Endothelial cell of umbilical vein (primary cell): ENCODE measurements around the gene TMEFF1. TPM values are rescaled to one million over a fixed set of nuclear protein-coding genes. Genes with fewer than 3 reads are reported as not detected.
A peak's percentile ranks its signal among the peaks of the same experiment; 100 is the strongest.

Experiments used
- BruUV-seq: library from RNA; stranded (reverse); fragments of 400-500 nt; replicated peaks from 2 replicates; lab custom pipeline; 2021; lab: Mats Ljungman, UMichigan
- CTCF ChIA-PET: fragments of 300-600, 350-600 bp; sonication (Branson Sonifier 250); formaldehyde crosslinking; loops from one replicate; lab custom pipeline; 2021; ENCODE audit warnings: antibody characterized with exemption, inconsistent platforms; lab: Charles Lee
- POLR2A ChIA-PET: fragments of 300-600, 350-600 bp; sonication (Branson Sonifier 250); formaldehyde crosslinking; loops from one replicate; lab custom pipeline; 2021; ENCODE audit warnings: antibody characterized with exemption, inconsistent platforms; lab: Charles Lee
- DNase-seq: peaks from one replicate; pipeline ENCODE4 v3.0.0-alpha.2; 2011; ENCODE audit warnings: low read depth, low spot score
- FAIRE-seq: peaks from 2 replicates; lab custom pipeline; 2011; peaks lifted over from hg19 to GRCh38; lab: Jason Lieb, UNC
- H2AFZ ChIP-seq: 2 replicates; pipeline ENCODE4 v1.6.0; 2012; ENCODE audit warnings: low read depth, low read length, control low read depth, inconsistent platforms
- H3K27ac ChIP-seq: 2 replicates; pipeline ENCODE4 v1.5.1; 2011; ENCODE audit warnings: low read depth, mild to moderate bottlenecking, control low read depth, low read length, moderate library complexity; ENCODE audit not compliant: insufficient read depth
- H3K27me3 ChIP-seq, 2 experiments: 2 replicates each; pipeline versions ENCODE4 v1.6.0 to v1.6.1; 2011; ENCODE audit warnings: low read length in 2 of 2, mixed read lengths in 1 of 2; ENCODE audit not compliant: control insufficient read depth in 2 of 2, insufficient read depth in 2 of 2
- H3K36me3 ChIP-seq, 2 experiments: 2 replicates in 1 of 2; 3 replicates in 1 of 2; pipeline ENCODE4 v1.5.1; 2011; ENCODE audit warnings: low read length in 2 of 2, mild to moderate bottlenecking in 1 of 2, moderate library complexity in 1 of 2; ENCODE audit not compliant: control insufficient read depth in 2 of 2, insufficient read depth in 2 of 2; ENCODE audit errors: extremely low read depth in 1 of 2
- H3K4me1 ChIP-seq: 3 replicates; pipeline ENCODE4 v1.5.1; 2011; ENCODE audit warnings: mild to moderate bottlenecking, low read length; ENCODE audit not compliant: control insufficient read depth, insufficient read depth; ENCODE audit errors: extremely low read depth
- H3K4me2 ChIP-seq: 2 replicates; pipeline ENCODE4 v1.6.1; 2011; ENCODE audit warnings: low read length, control low read depth, mixed read lengths; ENCODE audit not compliant: insufficient read depth
- H3K4me3 ChIP-seq, 3 experiments: fragments of 200-600 bp in 1 of 3; sonication (generic), shearing (Covaris generic) in 1 of 3; replicated peaks in 1 of 3; 2 replicates each; pipeline ENCODE4 v1.5.1; 2011 to 2016; ENCODE audit warnings: control low read depth in 3 of 3, low read length in 3 of 3, mild to moderate bottlenecking in 2 of 3, inconsistent platforms in 1 of 3, low read depth in 1 of 3, moderate library complexity in 1 of 3; ENCODE audit not compliant: insufficient read depth in 1 of 3
- H3K79me2 ChIP-seq: 2 replicates; pipeline ENCODE4 v1.6.0; 2012; ENCODE audit warnings: low read length, inconsistent platforms; ENCODE audit not compliant: control insufficient read depth, insufficient read depth
- H3K9ac ChIP-seq: replicated peaks from 2 replicates; pipeline ENCODE3; 2011; ENCODE audit warnings: low read length, control low read depth; ENCODE audit not compliant: insufficient read depth; ENCODE audit errors: extremely low read depth
- H3K9me1 ChIP-seq: replicated peaks from 3 replicates; pipeline ENCODE4 v1.6.0; 2011; ENCODE audit warnings: mild to moderate bottlenecking, low read length; ENCODE audit not compliant: control insufficient read depth, insufficient read depth; ENCODE audit errors: extremely low read depth
- H3K9me3 ChIP-seq: replicated peaks from 2 replicates; pipeline ENCODE4 v1.5.1; 2012; ENCODE audit warnings: low read length, inconsistent platforms; ENCODE audit not compliant: control insufficient read depth, insufficient read depth
- H4K20me1 ChIP-seq: replicated peaks from 2 replicates; pipeline ENCODE3; 2011; ENCODE audit warnings: mild to moderate bottlenecking, low read length; ENCODE audit not compliant: control insufficient read depth, insufficient read depth; ENCODE audit errors: extremely low read depth
- CTCF ChIP-seq, 2 donors: IDR thresholded peaks; 1 replicate in 1 of 2; 2 replicates in 1 of 2; pipeline ENCODE4 v1.5.1; 2011; ENCODE audit warnings: low read length in 2 of 2, mild to moderate bottlenecking in 2 of 2, moderate library complexity in 2 of 2, control low read depth in 1 of 2, inconsistent platforms in 1 of 2, low read depth in 1 of 2; ENCODE audit not compliant: insufficient read depth in 1 of 2; ENCODE audit errors: extremely low read depth in 1 of 2
- EZH2 ChIP-seq: IDR thresholded peaks from 2 replicates; pipeline ENCODE4 v1.6.1; 2012; ENCODE audit warnings: borderline replicate concordance, low read depth, mild to moderate bottlenecking, moderate library complexity, low read length, inconsistent platforms; ENCODE audit not compliant: severe bottlenecking
- FOS ChIP-seq: IDR thresholded peaks from 2 replicates; pipeline ENCODE4 v1.6.1; 2011; ENCODE audit warnings: mild to moderate bottlenecking, low read length, moderate library complexity, borderline replicate concordance; ENCODE audit not compliant: insufficient read depth
- GATA2 ChIP-seq: IDR thresholded peaks from 2 replicates; pipeline ENCODE4 v1.7.0; 2011; ENCODE audit warnings: low read depth, mild to moderate bottlenecking, moderate library complexity, mixed read lengths, low read length; ENCODE audit not compliant: insufficient read length, insufficient read depth
- JUN ChIP-seq: IDR thresholded peaks from 2 replicates; pipeline ENCODE4 v1.6.1; 2011; ENCODE audit warnings: borderline replicate concordance, low read depth; ENCODE audit not compliant: insufficient read length, insufficient read depth
- MAX ChIP-seq: IDR thresholded peaks from 2 replicates; pipeline ENCODE4 v1.6.1; 2011; ENCODE audit not compliant: insufficient read depth, insufficient read length
- MYC ChIP-seq: IDR thresholded peaks from one replicate; pipeline ENCODE4 v1.6.1; 2011; ENCODE audit warnings: mild to moderate bottlenecking, low read depth, low read length
- POLR2A ChIP-seq: IDR thresholded peaks from 2 replicates; pipeline ENCODE4 v1.6.1; 2012; ENCODE audit warnings: low read depth, mild to moderate bottlenecking, control low read depth, low read length
- POLR2AphosphoS5 ChIP-seq: IDR thresholded peaks from 2 replicates; pipeline ENCODE4 v1.6.1; 2012; ENCODE audit warnings: low read depth, mild to moderate bottlenecking, control low read depth, low read length, moderate library complexity; ENCODE audit not compliant: insufficient read depth
- dilution Hi-C: fragments of 300-500 bp; cut with MboI; formaldehyde crosslinking; loops from one replicate; pipeline ENCODE4 v1.15.0; 2019; ENCODE audit warnings: low sequenced_read_pairs; ENCODE audit not compliant: extremely low pct_ligation_motif_present
- intact Hi-C: fragments of 100-400 bp; cut with micrococcal nuclease; formaldehyde crosslinking; loops from one replicate; pipeline ENCODE4 v1.10.0; 2022
- polyA plus RNA-seq, 4 experiments: library from polyadenylated mRNA; depleted of rRNA in 3 of 4; stranded (reverse) in 3 of 4; unstranded in 1 of 4; fragments of >200 nt; gene quantifications; 2 replicates each; pipeline versions ENCODE4 v1.2.1 to v1.2.3, GENCODE V29; 2011 to 2012; ENCODE audit warnings: missing spikeins in 1 of 4
- total RNA-seq: library from RNA; stranded (reverse); gene quantifications from 2 replicates; pipeline ENCODE4 v1.2.3, GENCODE V29; 2021

The TMEFF1 gene
- total and polyA plus RNA-seq, 2 donors (not counting 3 experiments of a cell fraction or from before 2014, with no cell fraction given): 3.0 to 14.6 TPM

DNA sequence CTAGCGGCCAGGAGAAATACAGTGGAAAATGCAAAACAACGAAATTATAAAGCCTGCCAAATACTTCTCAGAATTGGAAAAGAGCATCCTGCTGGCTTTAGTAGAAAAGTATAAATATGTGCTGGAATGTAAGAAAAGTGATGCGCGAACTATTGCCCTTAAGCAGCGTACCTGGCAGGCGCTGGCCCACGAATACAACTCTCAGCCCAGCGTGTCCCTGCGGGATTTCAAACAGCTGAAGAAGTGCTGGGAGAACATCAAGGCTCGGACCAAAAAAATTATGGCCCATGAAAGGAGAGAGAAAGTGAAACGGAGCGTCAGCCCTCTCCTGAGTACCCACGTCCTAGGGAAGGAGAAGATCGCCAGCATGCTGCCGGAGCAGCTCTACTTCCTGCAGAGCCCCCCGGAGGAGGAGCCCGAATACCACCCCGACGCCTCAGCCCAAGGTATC is 31.0 kb upstream of the TMEFF1 start:
- H3K79me2 ChIP-seq: peaks cover 92% of the 10 kb centered on the region
- no TSS peak for BruUV-seq
- H4K20me1 ChIP-seq: peaks cover 17% of the 10 kb centered on the region
- FAIRE-seq: no peak
- H3K4me2 ChIP-seq: no peak overlapping the region
- no peak overlapping the region for H3K9ac ChIP-seq
- no peak overlapping the region for H3K27ac ChIP-seq
- H3K36me3 ChIP-seq: peaks cover 0 to 12% of the 10 kb centered on the region in 2 experiments
- DNase-seq: peak; percentile 34
- no peaks in the 10 kb centered on the region for H3K9me1 ChIP-seq
- CTCF ChIA-PET: interaction anchor here (0.9 to 1.7 kb wide), 4 partner anchors 12 to 117 kb away, joined by 3 to 5 read pairs (median 3); partner anchors contain the start of gene MSANTD3
- H3K9me3 ChIP-seq: no peaks in the 10 kb centered on the region
- no peaks in the 10 kb centered on the region for H3K27me3 ChIP-seq
- TF ChIP-seq EZH2 (no peak), POLR2AphosphoS5 (no peak), MAX (no peak), GATA2 (no peak), JUN (no peak), MYC (no peak), CTCF (IDR thresholded peaks at IDR 0.05; ENCODE audit: extremely low read depth in 1 of 2, insufficient read depth in 1 of 2, low read depth in 1 of 2, low read length in 2 of 2) (no peak), FOS (no peak), POLR2A (no peak)
- H3K4me3 ChIP-seq: no peak overlapping the region
- dilution Hi-C loops: loop anchor here (25.0 kb wide), 1 partner anchor 105 kb away; no protein-coding TSS in a partner anchor
- POLR2A ChIA-PET: no interaction called here
- no peak overlapping the region for H2AFZ ChIP-seq
- intact Hi-C loops: no loop called here
- peaks cover 8% of the 10 kb centered on the region for H3K4me1 ChIP-seq
